ENCODE measurements around the gene HDAC8.

The HDAC8 gene

DNA sequence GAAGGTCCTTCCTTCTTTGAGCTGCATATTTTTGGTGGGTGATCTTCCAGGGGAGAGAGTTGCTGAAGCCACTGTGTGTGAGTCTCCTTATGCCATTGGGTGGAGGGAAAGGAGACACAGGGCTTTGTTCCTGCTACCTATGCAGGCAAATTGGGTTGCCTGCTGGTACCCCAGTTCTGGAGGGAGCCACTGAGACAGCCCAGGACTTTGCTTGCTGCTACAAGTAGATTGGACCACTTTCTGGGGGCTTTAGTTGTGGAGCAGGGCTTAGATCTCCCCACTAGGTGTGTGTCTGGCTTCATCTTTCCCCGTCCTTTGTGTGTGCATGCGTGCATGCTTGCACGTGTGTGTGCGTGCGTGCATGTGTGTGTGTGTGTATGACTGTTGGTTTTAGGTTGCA is 276.9 kb downstream of the HDAC8 start:
- no peak for DNase-seq (ENCODE audit: low read depth in 3 of 3)

- no peak for DNase-seq (ENCODE audit: low read depth in 3 of 3)
Measured at GRCh38 chrX:72294497-72294896, 278.1 kb downstream of the HDAC8 start.

GRCh38 chrX:72282302-72282701 is 290.3 kb downstream of the HDAC8 start:
- DNase-seq (ENCODE audit: low read depth in 3 of 3), result no peak

DNA sequence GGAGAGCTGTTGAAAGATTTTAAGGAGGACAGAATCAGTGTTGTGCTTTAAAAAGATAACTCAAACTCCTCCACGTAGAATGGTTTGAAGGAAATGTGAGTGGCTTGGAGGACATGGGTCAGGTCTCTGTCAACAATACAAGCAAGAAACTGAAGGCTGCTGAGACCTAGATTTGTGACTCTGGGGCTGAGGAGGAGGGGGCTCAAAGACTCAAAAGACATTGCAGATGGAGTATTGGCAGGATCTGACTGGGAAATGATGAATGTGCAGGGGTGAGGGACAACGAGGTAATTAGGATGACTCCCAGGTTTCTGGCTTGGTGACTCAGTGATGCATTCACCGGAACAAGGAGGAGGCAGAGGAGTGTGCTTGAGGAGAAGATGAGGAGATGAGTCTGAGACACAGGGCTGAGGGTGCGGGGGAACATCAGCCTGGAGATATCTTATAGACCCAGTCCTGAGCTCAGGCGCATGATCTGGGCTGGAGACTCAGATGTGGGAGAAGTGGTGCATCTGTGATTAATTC is 292.3 kb downstream of the HDAC8 start:
- no peak for DNase-seq (ENCODE audit: low read depth in 3 of 3)

All from stimulated activated CD4-positive, alpha-beta T cell treated with anti-CD3 and anti-CD28 coated beads, TNF-alpha, amount 100 ng/mL, for 24 hours (primary cell).